HEK293 (cell line): ENCODE measurements around the gene ARHGEF26.

Experiments used
- ZNF211 ChIP-seq: fragments of 450-650 bp; formaldehyde crosslinking; IDR thresholded peaks from 2 replicates; pipeline ENCODE4 v1.5.1; 2016; ENCODE audit warnings: low read depth, missing biosample characterization, missing genetic modification characterization
- ZNF274 ChIP-seq, 2 experiments: fragments of 200-500 bp in 1 of 2; fragments of 450-650 bp in 1 of 2; sonication (Bioruptor generic) in 1 of 2; formaldehyde crosslinking in 1 of 2; IDR thresholded peaks; 2 replicates each; pipeline versions ENCODE4 v1.5.1 to v1.6.1; 2014 to 2016; ENCODE audit warnings: borderline replicate concordance in 1 of 2, inconsistent platforms in 1 of 2, low read length in 1 of 2, missing biosample characterization in 1 of 2, missing genetic modification characterization in 1 of 2
- ZNF610 ChIP-seq: fragments of 450-650 bp; formaldehyde crosslinking; IDR thresholded peaks from 2 replicates; pipeline ENCODE4 v1.5.1; 2016; ENCODE audit warnings: missing biosample characterization, missing genetic modification characterization, borderline replicate concordance
- TF ChIP-seq, protein P1 (sequence below): fragments of 450-650 bp; formaldehyde crosslinking; IDR thresholded peaks from 2 replicates; pipeline ENCODE4 v1.5.1; 2016; ENCODE audit warnings: missing biosample characterization, missing genetic modification characterization
- TF ChIP-seq, protein P2 (sequence below): fragments of 450-650 bp; formaldehyde crosslinking; IDR thresholded peaks from 2 replicates; pipeline ENCODE4 v1.5.1; 2016; ENCODE audit warnings: missing biosample characterization, missing genetic modification characterization
- TF ChIP-seq, protein P3 (sequence below): fragments of 450-650 bp; formaldehyde crosslinking; IDR thresholded peaks from 2 replicates; pipeline ENCODE4 v1.5.1; 2017; ENCODE audit warnings: missing biosample characterization, missing genetic modification characterization
- TF ChIP-seq, protein P4 (sequence below): fragments of 450-650 bp; formaldehyde crosslinking; IDR thresholded peaks from 2 replicates; pipeline ENCODE4 v1.5.1; 2016; ENCODE audit warnings: missing biosample characterization, missing genetic modification characterization
- TF ChIP-seq, protein P5 (sequence below): fragments of 450-650 bp; formaldehyde crosslinking; IDR thresholded peaks from 2 replicates; pipeline ENCODE4 v1.5.1; 2016; ENCODE audit warnings: missing biosample characterization, missing genetic modification characterization
- TF ChIP-seq, protein P6 (sequence below): fragments of 450-650 bp; formaldehyde crosslinking; IDR thresholded peaks from 2 replicates; pipeline ENCODE4 v1.5.1; 2016; ENCODE audit warnings: missing biosample characterization, missing genetic modification characterization
- TF ChIP-seq, protein P7 (sequence below): fragments of 450-650 bp; formaldehyde crosslinking; IDR thresholded peaks from 2 replicates; pipeline ENCODE4 v1.5.1; 2016; ENCODE audit warnings: missing biosample characterization, missing genetic modification characterization

DNA sequence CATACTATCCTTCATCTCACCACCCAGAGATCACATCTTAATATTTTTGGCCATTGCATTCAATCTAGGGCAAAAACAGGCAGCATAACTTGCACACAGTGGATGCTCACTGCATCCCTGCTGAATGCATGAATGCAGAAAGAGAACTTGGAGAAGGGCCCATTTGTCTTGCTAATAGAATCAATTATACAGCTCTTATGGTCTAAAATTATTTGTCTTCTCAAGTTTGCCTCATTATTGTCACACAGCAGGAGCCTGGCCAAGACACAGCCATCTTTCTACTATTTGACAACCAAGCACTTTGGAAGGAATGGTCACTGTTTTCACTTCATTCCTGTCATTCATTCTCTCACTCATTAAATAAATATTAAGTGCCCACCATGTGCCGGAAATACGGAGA lies 1.2 kb upstream of the ARHGEF26 start:
- TF ChIP-seq ZNF610 (tag by site-specific recombination) (no peak), ZNF274 (IDR thresholded peaks at IDR 0.05; ENCODE audit: low read length) (no peak), ZNF274 (tag by site-specific recombination; IDR thresholded peaks at IDR 0.05; ENCODE audit: borderline replicate concordance) (no peak), ZNF211 (no peak)
- TF ChIP-seq, protein P1, sequence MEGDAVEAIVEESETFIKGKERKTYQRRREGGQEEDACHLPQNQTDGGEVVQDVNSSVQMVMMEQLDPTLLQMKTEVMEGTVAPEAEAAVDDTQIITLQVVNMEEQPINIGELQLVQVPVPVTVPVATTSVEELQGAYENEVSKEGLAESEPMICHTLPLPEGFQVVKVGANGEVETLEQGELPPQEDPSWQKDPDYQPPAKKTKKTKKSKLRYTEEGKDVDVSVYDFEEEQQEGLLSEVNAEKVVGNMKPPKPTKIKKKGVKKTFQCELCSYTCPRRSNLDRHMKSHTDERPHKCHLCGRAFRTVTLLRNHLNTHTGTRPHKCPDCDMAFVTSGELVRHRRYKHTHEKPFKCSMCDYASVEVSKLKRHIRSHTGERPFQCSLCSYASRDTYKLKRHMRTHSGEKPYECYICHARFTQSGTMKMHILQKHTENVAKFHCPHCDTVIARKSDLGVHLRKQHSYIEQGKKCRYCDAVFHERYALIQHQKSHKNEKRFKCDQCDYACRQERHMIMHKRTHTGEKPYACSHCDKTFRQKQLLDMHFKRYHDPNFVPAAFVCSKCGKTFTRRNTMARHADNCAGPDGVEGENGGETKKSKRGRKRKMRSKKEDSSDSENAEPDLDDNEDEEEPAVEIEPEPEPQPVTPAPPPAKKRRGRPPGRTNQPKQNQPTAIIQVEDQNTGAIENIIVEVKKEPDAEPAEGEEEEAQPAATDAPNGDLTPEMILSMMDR: no peak
- TF ChIP-seq, protein P2, sequence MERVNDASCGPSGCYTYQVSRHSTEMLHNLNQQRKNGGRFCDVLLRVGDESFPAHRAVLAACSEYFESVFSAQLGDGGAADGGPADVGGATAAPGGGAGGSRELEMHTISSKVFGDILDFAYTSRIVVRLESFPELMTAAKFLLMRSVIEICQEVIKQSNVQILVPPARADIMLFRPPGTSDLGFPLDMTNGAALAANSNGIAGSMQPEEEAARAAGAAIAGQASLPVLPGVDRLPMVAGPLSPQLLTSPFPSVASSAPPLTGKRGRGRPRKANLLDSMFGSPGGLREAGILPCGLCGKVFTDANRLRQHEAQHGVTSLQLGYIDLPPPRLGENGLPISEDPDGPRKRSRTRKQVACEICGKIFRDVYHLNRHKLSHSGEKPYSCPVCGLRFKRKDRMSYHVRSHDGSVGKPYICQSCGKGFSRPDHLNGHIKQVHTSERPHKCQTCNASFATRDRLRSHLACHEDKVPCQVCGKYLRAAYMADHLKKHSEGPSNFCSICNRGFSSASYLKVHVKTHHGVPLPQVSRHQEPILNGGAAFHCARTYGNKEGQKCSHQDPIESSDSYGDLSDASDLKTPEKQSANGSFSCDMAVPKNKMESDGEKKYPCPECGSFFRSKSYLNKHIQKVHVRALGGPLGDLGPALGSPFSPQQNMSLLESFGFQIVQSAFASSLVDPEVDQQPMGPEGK (tag by site-specific recombination): no peak
- TF ChIP-seq, protein P3, sequence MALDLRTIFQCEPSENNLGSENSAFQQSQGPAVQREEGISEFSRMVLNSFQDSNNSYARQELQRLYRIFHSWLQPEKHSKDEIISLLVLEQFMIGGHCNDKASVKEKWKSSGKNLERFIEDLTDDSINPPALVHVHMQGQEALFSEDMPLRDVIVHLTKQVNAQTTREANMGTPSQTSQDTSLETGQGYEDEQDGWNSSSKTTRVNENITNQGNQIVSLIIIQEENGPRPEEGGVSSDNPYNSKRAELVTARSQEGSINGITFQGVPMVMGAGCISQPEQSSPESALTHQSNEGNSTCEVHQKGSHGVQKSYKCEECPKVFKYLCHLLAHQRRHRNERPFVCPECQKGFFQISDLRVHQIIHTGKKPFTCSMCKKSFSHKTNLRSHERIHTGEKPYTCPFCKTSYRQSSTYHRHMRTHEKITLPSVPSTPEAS: no peak
- TF ChIP-seq, protein P4, sequence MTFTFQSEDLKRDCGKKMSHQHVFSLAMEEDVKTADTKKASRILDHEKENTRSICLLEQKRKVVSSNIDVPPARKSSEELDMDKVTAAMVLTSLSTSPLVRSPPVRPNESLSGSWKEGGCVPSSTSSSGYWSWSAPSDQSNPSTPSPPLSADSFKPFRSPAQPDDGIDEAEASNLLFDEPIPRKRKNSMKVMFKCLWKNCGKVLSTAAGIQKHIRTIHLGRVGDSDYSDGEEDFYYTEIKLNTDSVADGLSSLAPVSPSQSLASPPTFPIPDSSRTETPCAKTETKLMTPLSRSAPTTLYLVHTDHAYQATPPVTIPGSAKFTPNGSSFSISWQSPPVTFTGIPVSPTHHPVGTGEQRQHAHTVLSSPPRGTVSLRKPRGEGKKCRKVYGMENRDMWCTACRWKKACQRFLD (tag by site-specific recombination): no peak
- TF ChIP-seq, protein P5, sequence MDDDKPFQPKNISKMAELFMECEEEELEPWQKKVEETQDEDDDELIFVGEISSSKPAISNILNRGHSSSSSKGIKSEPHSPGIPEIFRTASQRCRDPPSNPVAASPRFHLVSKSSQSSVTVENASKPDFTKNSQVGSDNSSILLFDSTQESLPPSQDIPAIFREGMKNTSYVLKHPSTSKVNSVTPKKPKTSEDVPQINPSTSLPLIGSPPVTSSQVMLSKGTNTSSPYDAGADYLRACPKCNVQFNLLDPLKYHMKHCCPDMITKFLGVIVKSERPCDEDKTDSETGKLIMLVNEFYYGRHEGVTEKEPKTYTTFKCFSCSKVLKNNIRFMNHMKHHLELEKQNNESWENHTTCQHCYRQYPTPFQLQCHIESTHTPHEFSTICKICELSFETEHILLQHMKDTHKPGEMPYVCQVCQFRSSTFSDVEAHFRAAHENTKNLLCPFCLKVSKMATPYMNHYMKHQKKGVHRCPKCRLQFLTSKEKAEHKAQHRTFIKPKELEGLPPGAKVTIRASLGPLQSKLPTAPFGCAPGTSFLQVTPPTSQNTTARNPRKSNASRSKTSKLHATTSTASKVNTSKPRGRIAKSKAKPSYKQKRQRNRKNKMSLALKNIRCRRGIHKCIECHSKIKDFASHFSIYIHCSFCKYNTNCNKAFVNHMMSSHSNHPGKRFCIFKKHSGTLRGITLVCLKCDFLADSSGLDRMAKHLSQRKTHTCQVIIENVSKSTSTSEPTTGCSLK (tag by site-specific recombination): no peak
- TF ChIP-seq, protein P6, sequence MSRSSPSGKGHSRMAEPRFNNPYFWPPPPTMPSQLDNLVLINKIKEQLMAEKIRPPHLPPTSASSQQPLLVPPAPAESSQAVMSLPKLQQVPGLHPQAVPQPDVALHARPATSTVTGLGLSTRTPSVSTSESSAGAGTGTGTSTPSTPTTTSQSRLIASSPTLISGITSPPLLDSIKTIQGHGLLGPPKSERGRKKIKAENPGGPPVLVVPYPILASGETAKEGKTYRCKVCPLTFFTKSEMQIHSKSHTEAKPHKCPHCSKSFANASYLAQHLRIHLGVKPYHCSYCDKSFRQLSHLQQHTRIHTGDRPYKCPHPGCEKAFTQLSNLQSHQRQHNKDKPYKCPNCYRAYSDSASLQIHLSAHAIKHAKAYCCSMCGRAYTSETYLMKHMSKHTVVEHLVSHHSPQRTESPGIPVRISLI: no peak
- TF ChIP-seq, protein P7, sequence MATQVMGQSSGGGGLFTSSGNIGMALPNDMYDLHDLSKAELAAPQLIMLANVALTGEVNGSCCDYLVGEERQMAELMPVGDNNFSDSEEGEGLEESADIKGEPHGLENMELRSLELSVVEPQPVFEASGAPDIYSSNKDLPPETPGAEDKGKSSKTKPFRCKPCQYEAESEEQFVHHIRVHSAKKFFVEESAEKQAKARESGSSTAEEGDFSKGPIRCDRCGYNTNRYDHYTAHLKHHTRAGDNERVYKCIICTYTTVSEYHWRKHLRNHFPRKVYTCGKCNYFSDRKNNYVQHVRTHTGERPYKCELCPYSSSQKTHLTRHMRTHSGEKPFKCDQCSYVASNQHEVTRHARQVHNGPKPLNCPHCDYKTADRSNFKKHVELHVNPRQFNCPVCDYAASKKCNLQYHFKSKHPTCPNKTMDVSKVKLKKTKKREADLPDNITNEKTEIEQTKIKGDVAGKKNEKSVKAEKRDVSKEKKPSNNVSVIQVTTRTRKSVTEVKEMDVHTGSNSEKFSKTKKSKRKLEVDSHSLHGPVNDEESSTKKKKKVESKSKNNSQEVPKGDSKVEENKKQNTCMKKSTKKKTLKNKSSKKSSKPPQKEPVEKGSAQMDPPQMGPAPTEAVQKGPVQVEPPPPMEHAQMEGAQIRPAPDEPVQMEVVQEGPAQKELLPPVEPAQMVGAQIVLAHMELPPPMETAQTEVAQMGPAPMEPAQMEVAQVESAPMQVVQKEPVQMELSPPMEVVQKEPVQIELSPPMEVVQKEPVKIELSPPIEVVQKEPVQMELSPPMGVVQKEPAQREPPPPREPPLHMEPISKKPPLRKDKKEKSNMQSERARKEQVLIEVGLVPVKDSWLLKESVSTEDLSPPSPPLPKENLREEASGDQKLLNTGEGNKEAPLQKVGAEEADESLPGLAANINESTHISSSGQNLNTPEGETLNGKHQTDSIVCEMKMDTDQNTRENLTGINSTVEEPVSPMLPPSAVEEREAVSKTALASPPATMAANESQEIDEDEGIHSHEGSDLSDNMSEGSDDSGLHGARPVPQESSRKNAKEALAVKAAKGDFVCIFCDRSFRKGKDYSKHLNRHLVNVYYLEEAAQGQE: no peak
